NCI-H2081 (cell line): ENCODE results near the gene MAP1LC3A.

Experiments
- DNase-seq, 2 experiments: peaks; one replicate each; lab custom pipeline; 2025; lab: John Stamatoyannopoulos, UW

The MAP1LC3A gene

GRCh38 chr20:34529742-34530141 lies 28.8 kb upstream of the MAP1LC3A start:
- no peak for DNase-seq

- no peak for DNase-seq
Measured at GRCh38 chr20:34530342-34530741, 28.2 kb upstream of the MAP1LC3A start.

GRCh38 chr20:34531608-34532265 lies 26.8 kb upstream of the MAP1LC3A start:
- no peak for DNase-seq

GRCh38 chr20:34532320-34532719 lies 26.2 kb upstream of the MAP1LC3A start:
- no peak for DNase-seq

- DNase-seq, result no peak
Measured at GRCh38 chr20:34532756-34533155, 25.8 kb upstream of the MAP1LC3A start.

- DNase-seq, result no peak
Measured at GRCh38 chr20:34534391-34535165, 23.9 kb upstream of the MAP1LC3A start.

- no peak for DNase-seq
Measured at GRCh38 chr20:34535301-34535840, 23.1 kb upstream of the MAP1LC3A start.

- no peak for DNase-seq
Measured at GRCh38 chr20:34535857-34536256, 22.7 kb upstream of the MAP1LC3A start.

- no peak for DNase-seq
Measured at GRCh38 chr20:34536798-34537394, 21.6 kb upstream of the MAP1LC3A start.

GRCh38 chr20:34537651-34538050 lies 20.9 kb upstream of the MAP1LC3A start:
- DNase-seq, result no peak

GRCh38 chr20:34538671-34539123 lies 19.8 kb upstream of the MAP1LC3A start:
- DNase-seq, result no peak

GRCh38 chr20:34539756-34540155 lies 18.8 kb upstream of the MAP1LC3A start:
- no peak for DNase-seq

GRCh38 chr20:34540596-34541263 lies 17.8 kb upstream of the MAP1LC3A start:
- no peak for DNase-seq

- DNase-seq, result no peak
Measured at GRCh38 chr20:34541264-34541901, 17.1 kb upstream of the MAP1LC3A start.

- no peak for DNase-seq
Measured at GRCh38 chr20:34541917-34542316, 16.6 kb upstream of the MAP1LC3A start.

- DNase-seq, result no peak
Measured at GRCh38 chr20:34542439-34542838, 16.1 kb upstream of the MAP1LC3A start.

- DNase-seq, result no peak
Measured at GRCh38 chr20:34543463-34544056, 15.0 kb upstream of the MAP1LC3A start.

- no peak for DNase-seq
Measured at GRCh38 chr20:34544109-34544796, 14.3 kb upstream of the MAP1LC3A start.

- DNase-seq, result peak; percentile 56 to 81
Measured at GRCh38 chr20:34546751-34547181, 11.8 kb upstream of the MAP1LC3A start.

- no peak for DNase-seq
Measured at GRCh38 chr20:34547844-34548613, 10.5 kb upstream of the MAP1LC3A start.
